Endothelial cell of umbilical vein (primary cell): Measurements from ENCODE around the gene FOXJ3. TPM values are rescaled to one million over a fixed set of nuclear protein-coding genes. Genes with fewer than 3 reads are reported as not detected.

ENCODE experiments used
- BruUV-seq: library from RNA; stranded (reverse); fragments of 400-500 nt; replicated peaks from 2 replicates; lab custom pipeline; 2021; lab: Mats Ljungman, UMichigan
- CTCF ChIA-PET: fragments of 300-600, 350-600 bp; sonication (Branson Sonifier 250); formaldehyde crosslinking; loops from one replicate; lab custom pipeline; 2021; ENCODE audit warnings: antibody characterized with exemption, inconsistent platforms; lab: Charles Lee
- POLR2A ChIA-PET: fragments of 300-600, 350-600 bp; sonication (Branson Sonifier 250); formaldehyde crosslinking; loops from one replicate; lab custom pipeline; 2021; ENCODE audit warnings: antibody characterized with exemption, inconsistent platforms; lab: Charles Lee
- DNase-seq: peaks from one replicate; pipeline ENCODE4 v3.0.0-alpha.2; 2011; ENCODE audit warnings: low read depth, low spot score
- FAIRE-seq: peaks from 2 replicates; lab custom pipeline; 2011; peaks lifted over from hg19 to GRCh38; lab: Jason Lieb, UNC
- H2AFZ ChIP-seq: 2 replicates; pipeline ENCODE4 v1.6.0; 2012; ENCODE audit warnings: low read depth, low read length, control low read depth, inconsistent platforms
- H3K27ac ChIP-seq: 2 replicates; pipeline ENCODE4 v1.5.1; 2011; ENCODE audit warnings: low read depth, mild to moderate bottlenecking, control low read depth, low read length, moderate library complexity; ENCODE audit not compliant: insufficient read depth
- H3K27me3 ChIP-seq, 2 experiments: 2 replicates each; pipeline versions ENCODE4 v1.6.0 to v1.6.1; 2011; ENCODE audit warnings: low read length in 2 of 2, mixed read lengths in 1 of 2; ENCODE audit not compliant: control insufficient read depth in 2 of 2, insufficient read depth in 2 of 2
- H3K36me3 ChIP-seq, 2 experiments: 2 replicates in 1 of 2; 3 replicates in 1 of 2; pipeline ENCODE4 v1.5.1; 2011; ENCODE audit warnings: low read length in 2 of 2, mild to moderate bottlenecking in 1 of 2, moderate library complexity in 1 of 2; ENCODE audit not compliant: control insufficient read depth in 2 of 2, insufficient read depth in 2 of 2; ENCODE audit errors: extremely low read depth in 1 of 2
- H3K4me1 ChIP-seq: 3 replicates; pipeline ENCODE4 v1.5.1; 2011; ENCODE audit warnings: mild to moderate bottlenecking, low read length; ENCODE audit not compliant: control insufficient read depth, insufficient read depth; ENCODE audit errors: extremely low read depth
- H3K4me2 ChIP-seq: 2 replicates; pipeline ENCODE4 v1.6.1; 2011; ENCODE audit warnings: low read length, control low read depth, mixed read lengths; ENCODE audit not compliant: insufficient read depth
- H3K4me3 ChIP-seq, 3 experiments: fragments of 200-600 bp in 1 of 3; sonication (generic), shearing (Covaris generic) in 1 of 3; replicated peaks in 1 of 3; 2 replicates each; pipeline ENCODE4 v1.5.1; 2011 to 2016; ENCODE audit warnings: control low read depth in 3 of 3, low read length in 3 of 3, mild to moderate bottlenecking in 2 of 3, inconsistent platforms in 1 of 3, low read depth in 1 of 3, moderate library complexity in 1 of 3; ENCODE audit not compliant: insufficient read depth in 1 of 3
- H3K79me2 ChIP-seq: 2 replicates; pipeline ENCODE4 v1.6.0; 2012; ENCODE audit warnings: low read length, inconsistent platforms; ENCODE audit not compliant: control insufficient read depth, insufficient read depth
- H3K9ac ChIP-seq: replicated peaks from 2 replicates; pipeline ENCODE3; 2011; ENCODE audit warnings: low read length, control low read depth; ENCODE audit not compliant: insufficient read depth; ENCODE audit errors: extremely low read depth
- H3K9me1 ChIP-seq: replicated peaks from 3 replicates; pipeline ENCODE4 v1.6.0; 2011; ENCODE audit warnings: mild to moderate bottlenecking, low read length; ENCODE audit not compliant: control insufficient read depth, insufficient read depth; ENCODE audit errors: extremely low read depth
- H3K9me3 ChIP-seq: replicated peaks from 2 replicates; pipeline ENCODE4 v1.5.1; 2012; ENCODE audit warnings: low read length, inconsistent platforms; ENCODE audit not compliant: control insufficient read depth, insufficient read depth
- H4K20me1 ChIP-seq: replicated peaks from 2 replicates; pipeline ENCODE3; 2011; ENCODE audit warnings: mild to moderate bottlenecking, low read length; ENCODE audit not compliant: control insufficient read depth, insufficient read depth; ENCODE audit errors: extremely low read depth
- CTCF ChIP-seq, 2 donors: IDR thresholded peaks; 1 replicate in 1 of 2; 2 replicates in 1 of 2; pipeline ENCODE4 v1.5.1; 2011; ENCODE audit warnings: low read length in 2 of 2, mild to moderate bottlenecking in 2 of 2, moderate library complexity in 2 of 2, control low read depth in 1 of 2, inconsistent platforms in 1 of 2, low read depth in 1 of 2; ENCODE audit not compliant: insufficient read depth in 1 of 2; ENCODE audit errors: extremely low read depth in 1 of 2
- EZH2 ChIP-seq: IDR thresholded peaks from 2 replicates; pipeline ENCODE4 v1.6.1; 2012; ENCODE audit warnings: borderline replicate concordance, low read depth, mild to moderate bottlenecking, moderate library complexity, low read length, inconsistent platforms; ENCODE audit not compliant: severe bottlenecking
- FOS ChIP-seq: IDR thresholded peaks from 2 replicates; pipeline ENCODE4 v1.6.1; 2011; ENCODE audit warnings: mild to moderate bottlenecking, low read length, moderate library complexity, borderline replicate concordance; ENCODE audit not compliant: insufficient read depth
- GATA2 ChIP-seq: IDR thresholded peaks from 2 replicates; pipeline ENCODE4 v1.7.0; 2011; ENCODE audit warnings: low read depth, mild to moderate bottlenecking, moderate library complexity, mixed read lengths, low read length; ENCODE audit not compliant: insufficient read length, insufficient read depth
- JUN ChIP-seq: IDR thresholded peaks from 2 replicates; pipeline ENCODE4 v1.6.1; 2011; ENCODE audit warnings: borderline replicate concordance, low read depth; ENCODE audit not compliant: insufficient read length, insufficient read depth
- MAX ChIP-seq: IDR thresholded peaks from 2 replicates; pipeline ENCODE4 v1.6.1; 2011; ENCODE audit not compliant: insufficient read depth, insufficient read length
- MYC ChIP-seq: IDR thresholded peaks from one replicate; pipeline ENCODE4 v1.6.1; 2011; ENCODE audit warnings: mild to moderate bottlenecking, low read depth, low read length
- POLR2A ChIP-seq: IDR thresholded peaks from 2 replicates; pipeline ENCODE4 v1.6.1; 2012; ENCODE audit warnings: low read depth, mild to moderate bottlenecking, control low read depth, low read length
- POLR2AphosphoS5 ChIP-seq: IDR thresholded peaks from 2 replicates; pipeline ENCODE4 v1.6.1; 2012; ENCODE audit warnings: low read depth, mild to moderate bottlenecking, control low read depth, low read length, moderate library complexity; ENCODE audit not compliant: insufficient read depth
- dilution Hi-C: fragments of 300-500 bp; cut with MboI; formaldehyde crosslinking; loops from one replicate; pipeline ENCODE4 v1.15.0; 2019; ENCODE audit warnings: low sequenced_read_pairs; ENCODE audit not compliant: extremely low pct_ligation_motif_present
- intact Hi-C: fragments of 100-400 bp; cut with micrococcal nuclease; formaldehyde crosslinking; loops from one replicate; pipeline ENCODE4 v1.10.0; 2022
- polyA plus RNA-seq, 4 experiments: library from polyadenylated mRNA; depleted of rRNA in 3 of 4; stranded (reverse) in 3 of 4; unstranded in 1 of 4; fragments of >200 nt; gene quantifications; 2 replicates each; pipeline versions ENCODE4 v1.2.1 to v1.2.3, GENCODE V29; 2011 to 2012; ENCODE audit warnings: missing spikeins in 1 of 4
- total RNA-seq: library from RNA; stranded (reverse); gene quantifications from 2 replicates; pipeline ENCODE4 v1.2.3, GENCODE V29; 2021

Gene FOXJ3
- total and polyA plus RNA-seq, 2 donors (not counting 3 experiments of a cell fraction or from before 2014, with no cell fraction given) = 34.7 to 38.8 TPM

DNA sequence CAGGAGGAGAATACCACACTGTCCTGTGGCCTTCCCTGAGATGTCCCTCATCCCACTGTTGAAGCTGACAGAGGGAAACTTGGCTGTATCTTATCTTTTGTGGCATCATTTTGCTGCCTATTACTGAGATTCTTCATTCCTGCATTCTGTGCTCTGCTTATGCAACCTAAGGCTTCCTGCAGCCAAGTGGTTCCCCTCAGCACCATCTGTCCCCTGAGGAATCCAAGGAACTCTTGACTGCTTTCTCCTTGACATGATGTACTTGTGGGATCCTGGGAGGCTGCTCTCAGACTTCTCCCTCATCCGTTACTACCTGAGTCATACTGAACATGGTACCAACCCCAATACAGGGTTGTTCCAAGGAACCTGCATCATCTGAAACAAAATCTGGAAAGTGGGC is 24.4 kb upstream of the FOXJ3 start:
- intact Hi-C loops = no loop called here
- ChIA-PET POLR2A (no interaction called here), CTCF (no interaction called here)
- Histone ChIP-seq H3K27ac (no peak overlapping the region), H3K9me1 (no peaks in the 10 kb centered on the region), H3K27me3 (peaks cover 0 to 6% of the 10 kb centered on the region in 2 experiments), H3K4me2 (no peak overlapping the region), H3K9me3 (no peaks in the 10 kb centered on the region), H4K20me1 (no peaks in the 10 kb centered on the region), H3K36me3 (no peaks in the 10 kb centered on the region), H3K9ac (no peak overlapping the region), H3K4me3 (no peak overlapping the region), H3K4me1 (no peaks in the 10 kb centered on the region), H2AFZ (no peak overlapping the region), H3K79me2 (no peaks in the 10 kb centered on the region)
- dilution Hi-C loops = no loop called here
- no peak for FAIRE-seq
- TF ChIP-seq MYC = no peak
- TF ChIP-seq FOS = no peak
- TF ChIP-seq POLR2A = no peak
- TF ChIP-seq EZH2 = no peak
- TF ChIP-seq MAX = no peak
- no peak for TF ChIP-seq JUN
- no peak for TF ChIP-seq POLR2AphosphoS5
- no peak for TF ChIP-seq CTCF (IDR thresholded peaks at IDR 0.05; ENCODE audit: extremely low read depth in 1 of 2, insufficient read depth in 1 of 2, low read depth in 1 of 2, low read length in 2 of 2)
- TF ChIP-seq GATA2 = no peak
- BruUV-seq = no TSS peak
- no peak for DNase-seq
